Mesothelial cell of epicardium (in vitro differentiated cells): ENCODE measurements around the gene PRDM2. TPM values are rescaled to one million over a fixed set of nuclear protein-coding genes. Genes with fewer than 3 reads are reported as not detected.

Source experiments
- DNase-seq, 2 experiments: peaks; one replicate each; pipeline ENCODE4 v3.0.0; 2021; ENCODE audit warnings: low spot score in 2 of 2; ENCODE audit not compliant: unreplicated experiment in 2 of 2
- H3K27ac Mint-ChIP-seq: 2 replicates; pipeline ENCODE4 v1.8.0; 2021; ENCODE audit warnings: mixed read lengths
- H3K27me3 Mint-ChIP-seq: 2 replicates; pipeline ENCODE4 v1.8.0; 2021; ENCODE audit warnings: low read depth, mixed read lengths
- H3K36me3 Mint-ChIP-seq: 2 replicates; pipeline ENCODE4 v1.8.0; 2021; ENCODE audit warnings: mixed read lengths
- H3K4me1 Mint-ChIP-seq: 2 replicates; pipeline ENCODE4 v1.8.0; 2021; ENCODE audit warnings: mixed read lengths
- H3K4me3 Mint-ChIP-seq: 2 replicates; pipeline ENCODE4 v1.8.0; 2021; ENCODE audit warnings: mild to moderate bottlenecking, moderate library complexity, mixed read lengths
- H3K9me3 Mint-ChIP-seq: 2 replicates; pipeline ENCODE4 v1.8.0; 2021; ENCODE audit warnings: mixed read lengths
- total RNA-seq: library from RNA; stranded (reverse); gene quantifications from 3 replicates; pipeline ENCODE4 v1.2.1, GENCODE V29; 2021
- TF ChIP-seq, protein P1 (sequence below): fragments of 200-600 bp; sonication (generic); IDR thresholded peaks from one replicate; pipeline ENCODE4 v1.5.0; 2021; ENCODE audit warnings: antibody characterized with exemption; ENCODE audit not compliant: unreplicated experiment

The PRDM2 gene
- total RNA-seq, 1 donor from 2014 or later = 61.6 TPM

DNA sequence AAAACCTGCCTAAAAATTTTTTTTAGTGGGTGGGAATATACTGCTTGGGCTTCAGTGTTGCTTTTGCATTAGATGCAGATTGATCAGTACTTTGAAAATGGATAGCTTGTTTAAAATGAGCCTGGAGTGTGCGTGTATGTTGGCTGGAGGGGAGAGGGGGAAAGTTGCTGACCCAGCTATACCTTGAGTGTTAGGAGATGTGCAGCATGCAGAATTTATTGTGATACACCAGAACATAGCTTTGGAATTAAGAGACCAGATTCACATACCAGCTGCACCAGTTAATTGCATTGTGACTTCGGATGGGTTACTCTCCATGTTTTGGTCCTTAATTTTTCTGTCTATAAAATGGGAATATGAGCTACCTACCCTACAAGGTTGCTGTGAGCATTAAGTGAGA, 60.4 kb downstream of the PRDM2 start:
- H3K4me3 Mint-ChIP-seq = no peak overlapping the region
- peaks cover 84% of the 10 kb centered on the region for H3K4me1 Mint-ChIP-seq
- no peaks in the 10 kb centered on the region for H3K27me3 Mint-ChIP-seq
- no peak for DNase-seq
- peak overlapping the region; percentile 98 for H3K27ac Mint-ChIP-seq
- H3K9me3 Mint-ChIP-seq = no peaks in the 10 kb centered on the region
- no peaks in the 10 kb centered on the region for H3K36me3 Mint-ChIP-seq
- TF ChIP-seq, protein P1, sequence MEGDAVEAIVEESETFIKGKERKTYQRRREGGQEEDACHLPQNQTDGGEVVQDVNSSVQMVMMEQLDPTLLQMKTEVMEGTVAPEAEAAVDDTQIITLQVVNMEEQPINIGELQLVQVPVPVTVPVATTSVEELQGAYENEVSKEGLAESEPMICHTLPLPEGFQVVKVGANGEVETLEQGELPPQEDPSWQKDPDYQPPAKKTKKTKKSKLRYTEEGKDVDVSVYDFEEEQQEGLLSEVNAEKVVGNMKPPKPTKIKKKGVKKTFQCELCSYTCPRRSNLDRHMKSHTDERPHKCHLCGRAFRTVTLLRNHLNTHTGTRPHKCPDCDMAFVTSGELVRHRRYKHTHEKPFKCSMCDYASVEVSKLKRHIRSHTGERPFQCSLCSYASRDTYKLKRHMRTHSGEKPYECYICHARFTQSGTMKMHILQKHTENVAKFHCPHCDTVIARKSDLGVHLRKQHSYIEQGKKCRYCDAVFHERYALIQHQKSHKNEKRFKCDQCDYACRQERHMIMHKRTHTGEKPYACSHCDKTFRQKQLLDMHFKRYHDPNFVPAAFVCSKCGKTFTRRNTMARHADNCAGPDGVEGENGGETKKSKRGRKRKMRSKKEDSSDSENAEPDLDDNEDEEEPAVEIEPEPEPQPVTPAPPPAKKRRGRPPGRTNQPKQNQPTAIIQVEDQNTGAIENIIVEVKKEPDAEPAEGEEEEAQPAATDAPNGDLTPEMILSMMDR = no peak

GRCh38 chr1:13760921-13761320, 60.9 kb downstream of the PRDM2 start:
- H3K4me3 Mint-ChIP-seq = no peak overlapping the region
- no peaks in the 10 kb centered on the region for H3K36me3 Mint-ChIP-seq
- no peak for DNase-seq
- no peaks in the 10 kb centered on the region for H3K27me3 Mint-ChIP-seq
- peak overlapping the region; percentile 98 for H3K27ac Mint-ChIP-seq
- peaks cover 89% of the 10 kb centered on the region for H3K4me1 Mint-ChIP-seq
- TF ChIP-seq, protein P1 = no peak
- H3K9me3 Mint-ChIP-seq = no peaks in the 10 kb centered on the region

- H3K9me3 Mint-ChIP-seq = no peaks in the 10 kb centered on the region
- no peak overlapping the region for H3K4me3 Mint-ChIP-seq
Observed at GRCh38 chr1:13761883-13762282, 61.9 kb downstream of the PRDM2 start.

GRCh38 chr1:13762642-13763041, 62.7 kb downstream of the PRDM2 start:
- no peak for DNase-seq
- Mint-ChIP-seq H3K27ac (peak overlapping the region; percentile 98), H3K9me3 (no peaks in the 10 kb centered on the region), H3K36me3 (no peaks in the 10 kb centered on the region), H3K4me3 (no peak overlapping the region), H3K27me3 (no peaks in the 10 kb centered on the region), H3K4me1 (peaks cover 80% of the 10 kb centered on the region)
- TF ChIP-seq, protein P1 = no peak

More at GRCh38 chr1:13761883-13762282, 61.9 kb downstream of the PRDM2 start:
- Mint-ChIP-seq H3K4me1 (peaks cover 87% of the 10 kb centered on the region), H3K27ac (peak overlapping the region; percentile 98), H3K36me3 (no peaks in the 10 kb centered on the region), H3K27me3 (no peaks in the 10 kb centered on the region)
- DNase-seq = no peak
- TF ChIP-seq, protein P1 = no peak

GRCh38 chr1:13763222-13763621, 63.2 kb downstream of the PRDM2 start:
- TF ChIP-seq, protein P1 = no peak
- no peaks in the 10 kb centered on the region for H3K9me3 Mint-ChIP-seq
- no peak overlapping the region for H3K4me3 Mint-ChIP-seq
- H3K36me3 Mint-ChIP-seq = no peaks in the 10 kb centered on the region
- H3K4me1 Mint-ChIP-seq = peaks cover 76% of the 10 kb centered on the region
- no peaks in the 10 kb centered on the region for H3K27me3 Mint-ChIP-seq
- H3K27ac Mint-ChIP-seq = peak overlapping the region; percentile 4
- no peak for DNase-seq

DNA sequence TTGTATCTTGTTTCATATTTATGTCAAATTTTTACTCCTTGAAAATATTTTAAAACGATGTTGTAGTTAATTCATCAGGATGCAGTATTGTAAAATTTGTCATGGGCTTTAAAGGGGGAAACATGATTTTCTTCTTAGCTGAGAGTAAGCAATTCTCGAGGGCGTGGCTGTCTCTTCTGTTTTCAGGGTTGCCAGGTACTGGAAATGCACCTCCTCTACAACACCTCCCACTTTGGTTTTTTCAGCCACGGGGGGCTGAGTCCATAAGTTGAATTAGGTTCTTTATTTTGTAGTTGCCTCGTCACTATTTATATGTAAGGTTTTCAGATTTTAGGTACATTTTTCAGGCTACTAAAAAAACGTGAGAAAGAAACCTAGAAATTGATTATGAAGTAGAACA, 64.0 kb downstream of the PRDM2 start:
- no peaks in the 10 kb centered on the region for H3K9me3 Mint-ChIP-seq
- H3K4me1 Mint-ChIP-seq = peaks cover 72% of the 10 kb centered on the region
- no peaks in the 10 kb centered on the region for H3K27me3 Mint-ChIP-seq
- no peak overlapping the region for H3K4me3 Mint-ChIP-seq
- TF ChIP-seq, protein P1 = no peak
- H3K27ac Mint-ChIP-seq = peak overlapping the region; percentile 82
- no peaks in the 10 kb centered on the region for H3K36me3 Mint-ChIP-seq
- no peak for DNase-seq
